Subcutaneous abdominal adipose tissue (tissue), 5 donors: ENCODE measurements around the gene SLC39A5.

Source experiments
- H3K27ac ChIP-seq: one replicate; pipeline ENCODE4 v1.7.0; 2013; ENCODE audit warnings: low read depth, mild to moderate bottlenecking, inconsistent platforms, low read length, moderate library complexity
- H3K27me3 ChIP-seq, 5 donors: one replicate each; pipeline ENCODE4 v1.7.0; 2013; ENCODE audit warnings: low read length in 5 of 5, inconsistent platforms in 1 of 5; ENCODE audit not compliant: control insufficient read depth in 5 of 5, insufficient read depth in 4 of 5
- H3K36me3 ChIP-seq, 5 donors: one replicate each; pipeline ENCODE4 v1.7.0; 2013; ENCODE audit warnings: low read length in 5 of 5; ENCODE audit not compliant: control insufficient read depth in 5 of 5, insufficient read depth in 5 of 5
- H3K4me1 ChIP-seq, 5 donors: one replicate each; pipeline ENCODE4 v1.7.0; 2013; ENCODE audit warnings: low read length in 5 of 5, mild to moderate bottlenecking in 3 of 5, moderate library complexity in 1 of 5; ENCODE audit not compliant: control insufficient read depth in 5 of 5, insufficient read depth in 5 of 5
- H3K4me3 ChIP-seq, 5 donors: one replicate each; pipeline ENCODE4 v1.7.0; 2013; ENCODE audit warnings: low read length in 5 of 5, low read depth in 1 of 5
- H3K9ac ChIP-seq, 5 donors: one replicate each; pipeline ENCODE4 v1.7.0; 2013; ENCODE audit warnings: low read length in 5 of 5, mild to moderate bottlenecking in 4 of 5, moderate library complexity in 3 of 5
- H3K9me3 ChIP-seq, 5 donors: one replicate each; pipeline ENCODE4 v1.7.0; 2013; ENCODE audit warnings: low read length in 5 of 5; ENCODE audit not compliant: control insufficient read depth in 5 of 5
- donor health status: healthy.
- donor health status: healthy.
- donor health status: healthy.
- donor health status: healthy.
- donor health status: healthy.

Gene SLC39A5, protein sequence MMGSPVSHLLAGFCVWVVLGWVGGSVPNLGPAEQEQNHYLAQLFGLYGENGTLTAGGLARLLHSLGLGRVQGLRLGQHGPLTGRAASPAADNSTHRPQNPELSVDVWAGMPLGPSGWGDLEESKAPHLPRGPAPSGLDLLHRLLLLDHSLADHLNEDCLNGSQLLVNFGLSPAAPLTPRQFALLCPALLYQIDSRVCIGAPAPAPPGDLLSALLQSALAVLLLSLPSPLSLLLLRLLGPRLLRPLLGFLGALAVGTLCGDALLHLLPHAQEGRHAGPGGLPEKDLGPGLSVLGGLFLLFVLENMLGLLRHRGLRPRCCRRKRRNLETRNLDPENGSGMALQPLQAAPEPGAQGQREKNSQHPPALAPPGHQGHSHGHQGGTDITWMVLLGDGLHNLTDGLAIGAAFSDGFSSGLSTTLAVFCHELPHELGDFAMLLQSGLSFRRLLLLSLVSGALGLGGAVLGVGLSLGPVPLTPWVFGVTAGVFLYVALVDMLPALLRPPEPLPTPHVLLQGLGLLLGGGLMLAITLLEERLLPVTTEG

GRCh38 chr12:56229916-56230431, at the start of gene SLC39A5:
TSS of gene SLC39A5 (plus strand) at chr12:56230051. CDS start at chr12:56231275, 1,224 bp downstream.
- H3K4me3 ChIP-seq, result no peak within 1 kb of the TSS
- no peaks in the 10 kb centered on the region for H3K9me3 ChIP-seq
- no peak within 1 kb of the TSS for H3K27ac ChIP-seq
- peaks cover 0 to 3% (median 2%) of the 10 kb centered on the region in 5 donors for H3K4me1 ChIP-seq
- H3K9ac ChIP-seq, result peak within 1 kb of the TSS in 1 of 5 donors; percentile 25
- H3K27me3 ChIP-seq, result no peaks in the 10 kb centered on the region
- H3K36me3 ChIP-seq, result peaks cover 0 to 14% (median 6%) of the 10 kb centered on the region in 5 donors

DNA sequence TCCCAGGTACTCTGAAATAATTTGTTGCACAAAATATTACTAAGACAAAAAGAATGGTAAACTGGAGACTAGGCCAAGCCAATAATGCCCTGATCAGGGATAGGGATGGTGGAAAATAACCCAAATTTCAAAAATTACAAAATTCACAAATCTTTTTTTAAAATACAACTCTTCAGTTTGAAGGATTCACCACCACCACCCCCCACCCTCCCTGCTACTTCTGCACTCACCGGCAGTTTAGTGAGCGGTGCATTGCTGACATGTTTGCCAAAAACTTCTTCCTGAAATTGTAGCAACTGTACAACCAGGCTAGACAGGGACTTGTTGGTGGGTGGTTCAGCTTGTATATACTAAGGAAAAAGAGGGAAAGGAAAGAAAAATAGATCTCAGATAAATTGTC, 42.9 kb upstream of the SLC39A5 start:
- Histone ChIP-seq H3K9ac (peak overlapping the region in 3 of 5 donors; percentile 46 to 91 (median 77)), H3K36me3 (peaks cover 14 to 42% (median 29%) of the 10 kb centered on the region in 5 donors), H3K4me1 (peaks cover 10 to 42% (median 32%) of the 10 kb centered on the region in 5 donors), H3K9me3 (no peaks in the 10 kb centered on the region), H3K27ac (peak overlapping the region; percentile 65), H3K27me3 (no peaks in the 10 kb centered on the region), H3K4me3 (no peak overlapping the region)

GRCh38 chr12:56188131-56188777, 41.6 kb upstream of the SLC39A5 start:
- Histone ChIP-seq H3K4me3 (peak overlapping the region; percentile 68 to 86 (median 78)), H3K36me3 (peaks cover 13 to 30% (median 25%) of the 10 kb centered on the region in 5 donors), H3K9ac (peak overlapping the region; percentile 69 to 91 (median 78)), H3K4me1 (peaks cover 10 to 46% (median 38%) of the 10 kb centered on the region in 5 donors), H3K27me3 (no peaks in the 10 kb centered on the region), H3K27ac (peak overlapping the region; percentile 65), H3K9me3 (no peaks in the 10 kb centered on the region)

GRCh38 chr12:56188778-56189098, 41.1 kb upstream of the SLC39A5 start:
- Histone ChIP-seq H3K4me1 (peaks cover 10 to 46% (median 38%) of the 10 kb centered on the region in 5 donors), H3K4me3 (peak overlapping the region; percentile 68 to 86 (median 78)), H3K27me3 (no peaks in the 10 kb centered on the region), H3K27ac (peak overlapping the region; percentile 65), H3K36me3 (peaks cover 12 to 25% (median 20%) of the 10 kb centered on the region in 5 donors), H3K9ac (peak overlapping the region; percentile 69 to 91 (median 78)), H3K9me3 (no peaks in the 10 kb centered on the region)

GRCh38 chr12:56189099-56189917, 40.5 kb upstream of the SLC39A5 start, which contains the start of gene SMARCC2:
TSS of gene SMARCC2 (minus strand) at chr12:56189483. CDS start at chr12:56189461, 22 bp downstream.
- Histone ChIP-seq H3K36me3 (peaks cover 6 to 20% (median 14%) of the 10 kb centered on the region in 5 donors), H3K9ac (peak within 1 kb of the TSS; percentile 79 to 97 (median 94)), H3K4me1 (peaks cover 10 to 46% (median 38%) of the 10 kb centered on the region in 5 donors), H3K27me3 (no peaks in the 10 kb centered on the region), H3K9me3 (no peaks in the 10 kb centered on the region), H3K4me3 (peak within 1 kb of the TSS; percentile 71 to 86 (median 85)), H3K27ac (peak within 1 kb of the TSS; percentile 95)

DNA sequence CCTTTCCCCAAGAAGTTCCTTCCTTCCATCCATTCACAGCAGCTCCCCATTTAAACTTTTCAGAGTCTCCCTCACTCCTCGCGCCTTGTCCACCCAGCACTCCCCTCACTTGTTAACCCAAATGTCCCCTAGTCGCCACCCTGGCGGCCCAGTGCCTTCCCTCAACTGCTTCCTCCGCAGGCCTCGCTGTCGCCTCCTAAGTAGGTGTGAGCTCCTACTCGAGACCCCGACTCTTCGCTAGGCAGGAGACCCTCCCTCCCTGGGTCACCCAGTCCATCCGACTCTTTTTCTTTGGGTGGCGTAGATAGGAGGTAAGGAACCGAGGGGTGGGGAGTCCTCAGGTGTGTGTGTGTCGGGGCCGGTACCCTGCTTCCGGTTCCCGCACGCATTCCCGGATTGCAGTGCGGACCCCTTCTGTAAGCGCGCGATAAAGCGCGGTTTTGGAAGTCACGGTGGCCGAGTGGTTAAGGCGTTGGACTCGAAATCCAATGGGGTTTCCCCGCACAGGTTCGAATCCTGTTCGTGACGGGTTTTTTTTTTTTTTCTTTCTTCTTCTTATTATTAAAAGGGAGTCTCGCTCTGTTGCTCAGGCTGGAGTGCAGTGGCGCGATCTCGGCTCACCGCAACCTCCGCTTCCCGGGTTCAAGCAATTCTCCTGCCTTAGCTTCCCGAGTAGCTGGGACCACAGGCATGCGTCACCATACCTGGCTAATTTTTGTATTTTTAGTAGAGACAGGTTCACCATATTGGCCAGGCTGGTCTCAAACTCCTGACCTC, 39.7 kb upstream of the SLC39A5 start:
- no peaks in the 10 kb centered on the region for H3K27me3 ChIP-seq
- peak overlapping the region; percentile 79 to 97 (median 94) for H3K9ac ChIP-seq
- peaks cover 10 to 46% (median 38%) of the 10 kb centered on the region in 5 donors for H3K4me1 ChIP-seq
- peak overlapping the region; percentile 95 for H3K27ac ChIP-seq
- no peaks in the 10 kb centered on the region for H3K9me3 ChIP-seq
- peak overlapping the region; percentile 71 to 86 (median 85) for H3K4me3 ChIP-seq
- H3K36me3 ChIP-seq, result peaks cover 0 to 12% (median 6%) of the 10 kb centered on the region in 5 donors

- H3K9me3 ChIP-seq, result no peaks in the 10 kb centered on the region
- peak overlapping the region; percentile 71 to 86 (median 85) for H3K4me3 ChIP-seq
- H3K36me3 ChIP-seq, result peaks cover 0 to 8% (median 4%) of the 10 kb centered on the region in 5 donors
- H3K27ac ChIP-seq, result peak overlapping the region; percentile 95
- peak overlapping the region in 3 of 5 donors; percentile 79 to 94 (median 86) for H3K9ac ChIP-seq
- peaks cover 10 to 46% (median 38%) of the 10 kb centered on the region in 5 donors for H3K4me1 ChIP-seq
- no peaks in the 10 kb centered on the region for H3K27me3 ChIP-seq
These were observed 39.1 kb upstream of the SLC39A5 start for GRCh38 chr12:56190695-56191155.

GRCh38 chr12:56192582-56192981, 37.3 kb upstream of the SLC39A5 start:
- Histone ChIP-seq H3K4me1 (peaks cover 10 to 39% (median 30%) of the 10 kb centered on the region in 5 donors), H3K4me3 (no peak overlapping the region), H3K27me3 (no peaks in the 10 kb centered on the region), H3K27ac (no peak overlapping the region), H3K36me3 (no peaks in the 10 kb centered on the region), H3K9me3 (no peaks in the 10 kb centered on the region), H3K9ac (peak overlapping the region in 1 of 5 donors; percentile 66)
